HEK293T (cell line): Measurements from ENCODE around the gene KRT6A.

Experiments used
- BHLHE40 ChIP-seq: fragments of 450-650 bp; IDR thresholded peaks from 2 replicates; pipeline ENCODE4 v1.6.1; 2016; ENCODE audit warnings: mild to moderate bottlenecking, moderate library complexity, borderline replicate concordance
- FOXM1 ChIP-seq: fragments of 450-650 bp; IDR thresholded peaks from 2 replicates; pipeline ENCODE4 v1.6.1; 2017; ENCODE audit warnings: mild to moderate bottlenecking, borderline replicate concordance
- LEF1 ChIP-seq: fragments of 450-650 bp; IDR thresholded peaks from 2 replicates; pipeline ENCODE4 v1.6.1; 2017; ENCODE audit warnings: mild to moderate bottlenecking, borderline replicate concordance
- SP1 ChIP-seq: fragments of 450-650 bp; IDR thresholded peaks from 2 replicates; pipeline ENCODE4 v1.6.1; 2017
- SUZ12 ChIP-seq: fragments of 450-650 bp; IDR thresholded peaks from 2 replicates; pipeline ENCODE4 v1.6.1; 2016; ENCODE audit warnings: mild to moderate bottlenecking

GRCh38 chr12:52542157-52542556, 49.1 kb upstream of the KRT6A start:
- TF ChIP-seq SP1 (no peak), FOXM1 (no peak), SUZ12 (no peak), LEF1 (no peak), BHLHE40 (no peak)
